GM10847 (cell line): Measurements from ENCODE around the gene EDARADD.

ENCODE experiments used
- POLR2A ChIP-seq: IDR thresholded peaks from 2 replicates; pipeline ENCODE4 v1.6.1; 2011; ENCODE audit not compliant: insufficient read length; ENCODE audit errors: extremely low read depth

EDARADD gene

GRCh38 chr1:236457775-236458174 is 63.7 kb downstream of the EDARADD start:
- TF ChIP-seq POLR2A: no peak

- TF ChIP-seq POLR2A: no peak
Observed at GRCh38 chr1:236458996-236459395, 64.9 kb downstream of the EDARADD start.

GRCh38 chr1:236460103-236460502 is 66.0 kb downstream of the EDARADD start:
- no peak for TF ChIP-seq POLR2A

- no peak for TF ChIP-seq POLR2A
Observed at GRCh38 chr1:236465231-236465958, 71.3 kb downstream of the EDARADD start.

- TF ChIP-seq POLR2A: no peak
Observed at GRCh38 chr1:236465959-236466303, 71.8 kb downstream of the EDARADD start.

- no peak for TF ChIP-seq POLR2A
Observed at GRCh38 chr1:236467327-236467641, 73.2 kb downstream of the EDARADD start.

- TF ChIP-seq POLR2A: no peak
Observed at GRCh38 chr1:236468625-236469024, 74.5 kb downstream of the EDARADD start.

GRCh38 chr1:236469466-236469865 is 75.4 kb downstream of the EDARADD start:
- TF ChIP-seq POLR2A: no peak

- no peak for TF ChIP-seq POLR2A
Observed at GRCh38 chr1:236471096-236471495, 77.0 kb downstream of the EDARADD start.

- no peak for TF ChIP-seq POLR2A
Observed at GRCh38 chr1:236471653-236472052, 77.6 kb downstream of the EDARADD start.

GRCh38 chr1:236472850-236473788 is 79.0 kb downstream of the EDARADD start:
- TF ChIP-seq POLR2A: no peak

GRCh38 chr1:236476019-236476418 is 81.9 kb downstream of the EDARADD start:
- TF ChIP-seq POLR2A: no peak

- TF ChIP-seq POLR2A: no peak
Observed at GRCh38 chr1:236480758-236481436, 86.8 kb downstream of the EDARADD start.

GRCh38 chr1:236484310-236484971 is 90.4 kb downstream of the EDARADD start:
- no peak for TF ChIP-seq POLR2A

- no peak for TF ChIP-seq POLR2A
Observed at GRCh38 chr1:236486356-236487002, 92.4 kb downstream of the EDARADD start.

- no peak for TF ChIP-seq POLR2A
Observed at GRCh38 chr1:236489710-236490377, 95.8 kb downstream of the EDARADD start.
